ENCODE data around the gene MUC5B. TPM values are rescaled to one million over a fixed set of nuclear protein-coding genes. Genes with fewer than 3 reads are reported as not detected.

The MUC5B gene
- total and polyA plus RNA-seq, 2 of the 13 experiments (the other 11 are each of a cell fraction or from before 2014, with no cell fraction given), result 0.01 TPM; not detected in 1

GRCh38 chr11:1302461-1303125, 79.7 kb downstream of the MUC5B start (continued):
- TF ChIP-seq, protein P1, sequence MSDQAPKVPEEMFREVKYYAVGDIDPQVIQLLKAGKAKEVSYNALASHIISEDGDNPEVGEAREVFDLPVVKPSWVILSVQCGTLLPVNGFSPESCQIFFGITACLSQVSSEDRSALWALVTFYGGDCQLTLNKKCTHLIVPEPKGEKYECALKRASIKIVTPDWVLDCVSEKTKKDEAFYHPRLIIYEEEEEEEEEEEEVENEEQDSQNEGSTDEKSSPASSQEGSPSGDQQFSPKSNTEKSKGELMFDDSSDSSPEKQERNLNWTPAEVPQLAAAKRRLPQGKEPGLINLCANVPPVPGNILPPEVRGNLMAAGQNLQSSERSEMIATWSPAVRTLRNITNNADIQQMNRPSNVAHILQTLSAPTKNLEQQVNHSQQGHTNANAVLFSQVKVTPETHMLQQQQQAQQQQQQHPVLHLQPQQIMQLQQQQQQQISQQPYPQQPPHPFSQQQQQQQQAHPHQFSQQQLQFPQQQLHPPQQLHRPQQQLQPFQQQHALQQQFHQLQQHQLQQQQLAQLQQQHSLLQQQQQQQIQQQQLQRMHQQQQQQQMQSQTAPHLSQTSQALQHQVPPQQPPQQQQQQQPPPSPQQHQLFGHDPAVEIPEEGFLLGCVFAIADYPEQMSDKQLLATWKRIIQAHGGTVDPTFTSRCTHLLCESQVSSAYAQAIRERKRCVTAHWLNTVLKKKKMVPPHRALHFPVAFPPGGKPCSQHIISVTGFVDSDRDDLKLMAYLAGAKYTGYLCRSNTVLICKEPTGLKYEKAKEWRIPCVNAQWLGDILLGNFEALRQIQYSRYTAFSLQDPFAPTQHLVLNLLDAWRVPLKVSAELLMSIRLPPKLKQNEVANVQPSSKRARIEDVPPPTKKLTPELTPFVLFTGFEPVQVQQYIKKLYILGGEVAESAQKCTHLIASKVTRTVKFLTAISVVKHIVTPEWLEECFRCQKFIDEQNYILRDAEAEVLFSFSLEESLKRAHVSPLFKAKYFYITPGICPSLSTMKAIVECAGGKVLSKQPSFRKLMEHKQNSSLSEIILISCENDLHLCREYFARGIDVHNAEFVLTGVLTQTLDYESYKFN (CRISPR knock-in tag; conservative IDR thresholded peaks at IDR 0.05), result peak; percentile 68
- TF ChIP-seq NFE2L1 (CRISPR knock-in tag; IDR thresholded peaks at IDR 0.05; ENCODE audit: borderline replicate concordance), result no peak
- TF ChIP-seq ZNF383 (CRISPR knock-in tag; IDR thresholded peaks at IDR 0.05; ENCODE audit: borderline replicate concordance), result no peak
- no peak for TF ChIP-seq JUN (CRISPR knock-in tag; IDR thresholded peaks at IDR 0.05)
- TF ChIP-seq SALL1 (CRISPR knock-in tag; IDR thresholded peaks at IDR 0.05), result no peak; the same call in none of the 2 replicates
- no peak for TF ChIP-seq IKZF1 (IDR thresholded peaks at IDR 0.05)
- TF ChIP-seq NFYB (CRISPR knock-in tag; IDR thresholded peaks at IDR 0.05), result no peak
- TF ChIP-seq MTA1 (CRISPR knock-in tag; IDR thresholded peaks at IDR 0.05; ENCODE audit: borderline replicate concordance), result 0 out of 2 replicates have a peak, but pooled peaks have one; percentile 32
- TF ChIP-seq ZFAT (CRISPR knock-in tag; conservative IDR thresholded peaks at IDR 0.05), result no peak
- TF ChIP-seq ZNF337 (CRISPR knock-in tag; IDR thresholded peaks at IDR 0.05; ENCODE audit: borderline replicate concordance, low read depth), result 0 out of 2 replicates have a peak, but pooled peaks have one; percentile 55
- peak; percentile 31 for TF ChIP-seq SAP130 (CRISPR knock-in tag; IDR thresholded peaks at IDR 0.05; ENCODE audit: low read depth)
- no peak for TF ChIP-seq THAP9 (CRISPR knock-in tag; IDR thresholded peaks at IDR 0.05; ENCODE audit: borderline replicate concordance)
- TF ChIP-seq THAP11 (CRISPR knock-in tag; IDR thresholded peaks at IDR 0.05), result no peak
- TF ChIP-seq ATF6 (CRISPR knock-in tag; conservative IDR thresholded peaks at IDR 0.05), result no peak
- TF ChIP-seq ETV5 (CRISPR knock-in tag; IDR thresholded peaks at IDR 0.05; ENCODE audit: borderline replicate concordance), result 0 out of 2 replicates have a peak, but pooled peaks have one; percentile 6
- TF ChIP-seq PLRG1 (conservative IDR thresholded peaks at IDR 0.05), result no peak
- 0 out of 2 replicates have a peak, but pooled peaks have one; percentile 15 for TF ChIP-seq ZNF33B (CRISPR knock-in tag; IDR thresholded peaks at IDR 0.05)
- TF ChIP-seq, protein P2, sequence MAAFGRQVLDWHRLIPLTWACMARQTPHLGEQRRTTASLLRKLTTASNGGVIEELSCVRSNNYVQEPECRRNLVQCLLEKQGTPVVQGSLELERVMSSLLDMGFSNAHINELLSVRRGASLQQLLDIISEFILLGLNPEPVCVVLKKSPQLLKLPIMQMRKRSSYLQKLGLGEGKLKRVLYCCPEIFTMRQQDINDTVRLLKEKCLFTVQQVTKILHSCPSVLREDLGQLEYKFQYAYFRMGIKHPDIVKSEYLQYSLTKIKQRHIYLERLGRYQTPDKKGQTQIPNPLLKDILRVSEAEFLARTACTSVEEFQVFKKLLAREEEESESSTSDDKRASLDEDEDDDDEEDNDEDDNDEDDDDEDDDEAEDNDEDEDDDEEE (CRISPR knock-in tag; IDR thresholded peaks at IDR 0.05), result no peak
- no peak for TF ChIP-seq GTF3A (CRISPR knock-in tag; conservative IDR thresholded peaks at IDR 0.05)
- 0 out of 2 replicates have a peak, but pooled peaks have one; percentile 5 for TF ChIP-seq ZBTB38 (CRISPR knock-in tag; IDR thresholded peaks at IDR 0.05)

Measured in HepG2 (cell line).